EL (cell line): ENCODE results near the gene DCAF16.
A peak's percentile ranks its signal among the peaks of the same experiment; 100 is the strongest.

ENCODE experiments used
- DNase-seq: peaks from one replicate; pipeline ENCODE4 v3.0.0-alpha.2; 2016

The DCAF16 gene

GRCh38 chr4:17781300-17782287, 29.0 kb downstream of the DCAF16 start, which contains the start of gene FAM184B:
Gene FAM184B, minus strand, starts transcription at chr4:17781621. Its CDS starts 322 bp downstream, at chr4:17781299.
- peak; percentile 20 for DNase-seq

GRCh38 chr4:17780501-17781299, 29.9 kb downstream of the DCAF16 start:
- peak; percentile 64 for DNase-seq

- DNase-seq, result no peak
Measured at GRCh38 chr4:17778431-17778830, 32.1 kb downstream of the DCAF16 start.

GRCh38 chr4:17773135-17773698, 37.3 kb downstream of the DCAF16 start:
- no peak for DNase-seq

- no peak for DNase-seq
Measured at GRCh38 chr4:17771284-17771908, 39.2 kb downstream of the DCAF16 start.

GRCh38 chr4:17770845-17771244, 39.7 kb downstream of the DCAF16 start:
- DNase-seq, result no peak

- no peak for DNase-seq
Measured at GRCh38 chr4:17769406-17770174, 41.0 kb downstream of the DCAF16 start.

- no peak for DNase-seq
Measured at GRCh38 chr4:17766826-17767458, 43.6 kb downstream of the DCAF16 start.

- DNase-seq, result no peak
Measured at GRCh38 chr4:17765514-17766286, 44.9 kb downstream of the DCAF16 start.

- no peak for DNase-seq
Measured at GRCh38 chr4:17763931-17764330, 46.6 kb downstream of the DCAF16 start.

GRCh38 chr4:17763416-17763815, 47.1 kb downstream of the DCAF16 start:
- no peak for DNase-seq

GRCh38 chr4:17762726-17763125, 47.8 kb downstream of the DCAF16 start:
- DNase-seq, result peak; percentile 23

GRCh38 chr4:17761062-17761461, 49.5 kb downstream of the DCAF16 start:
- no peak for DNase-seq

GRCh38 chr4:17760626-17761025, 49.9 kb downstream of the DCAF16 start:
- no peak for DNase-seq

GRCh38 chr4:17758485-17758884, 52.1 kb downstream of the DCAF16 start:
- DNase-seq, result no peak

GRCh38 chr4:17757621-17758020, 52.9 kb downstream of the DCAF16 start:
- no peak for DNase-seq

GRCh38 chr4:17753646-17754045, 56.9 kb downstream of the DCAF16 start:
- no peak for DNase-seq
